ENCODE data around the gene RANBP1.

RANBP1 gene

GRCh38 chr22:20087319-20088262 is 28.3 kb upstream of the RANBP1 start:
- H3K27me3 ChIP-seq (ENCODE audit: insufficient read depth, low read depth, severe bottlenecking) = no peaks in the 10 kb centered on the region
- no peak overlapping the region for H3K4me3 ChIP-seq (ENCODE audit: low read depth, low read length)
- H3K36me3 ChIP-seq = peaks cover 96% of the 10 kb centered on the region
- no peaks in the 10 kb centered on the region for H3K9me3 ChIP-seq (ENCODE audit: severe bottlenecking)
- H3K27ac ChIP-seq = no peak overlapping the region
- no peak for DNase-seq
- TF ChIP-seq CTCF (IDR thresholded peaks at IDR 0.05; ENCODE audit: low read depth, low read length) = no peak

- no peak overlapping the region for H3K27ac ChIP-seq
- no peak for TF ChIP-seq CTCF (IDR thresholded peaks at IDR 0.05; ENCODE audit: low read depth, low read length)
- H3K27me3 ChIP-seq (ENCODE audit: insufficient read depth, low read depth, severe bottlenecking) = no peaks in the 10 kb centered on the region
- no peaks in the 10 kb centered on the region for H3K9me3 ChIP-seq (ENCODE audit: severe bottlenecking)
- H3K4me3 ChIP-seq (ENCODE audit: low read depth, low read length) = no peak overlapping the region
- no peak for DNase-seq
- H3K36me3 ChIP-seq = peaks cover 96% of the 10 kb centered on the region
Observed at GRCh38 chr22:20088263-20088648, 27.6 kb upstream of the RANBP1 start.

- H3K36me3 ChIP-seq = peaks cover 98% of the 10 kb centered on the region
- H3K9me3 ChIP-seq (ENCODE audit: severe bottlenecking) = no peaks in the 10 kb centered on the region
- H3K27me3 ChIP-seq (ENCODE audit: insufficient read depth, low read depth, severe bottlenecking) = no peaks in the 10 kb centered on the region
- TF ChIP-seq CTCF (IDR thresholded peaks at IDR 0.05; ENCODE audit: low read depth, low read length) = no peak
- H3K4me3 ChIP-seq (ENCODE audit: low read depth, low read length) = no peak overlapping the region
- DNase-seq = no peak
- H3K27ac ChIP-seq = no peak overlapping the region
Observed at GRCh38 chr22:20089226-20089976, 26.5 kb upstream of the RANBP1 start.

- DNase-seq = no peak
- no peak overlapping the region for H3K4me3 ChIP-seq (ENCODE audit: low read depth, low read length)
- no peak for TF ChIP-seq CTCF (IDR thresholded peaks at IDR 0.05; ENCODE audit: low read depth, low read length)
- no peaks in the 10 kb centered on the region for H3K9me3 ChIP-seq (ENCODE audit: severe bottlenecking)
- H3K36me3 ChIP-seq = peaks cover 100% of the 10 kb centered on the region
- H3K27me3 ChIP-seq (ENCODE audit: insufficient read depth, low read depth, severe bottlenecking) = no peaks in the 10 kb centered on the region
- H3K27ac ChIP-seq = no peak overlapping the region
Observed at GRCh38 chr22:20089977-20090729, 25.8 kb upstream of the RANBP1 start.

GRCh38 chr22:20090730-20091240 is 25.1 kb upstream of the RANBP1 start:
- no peak for TF ChIP-seq CTCF (IDR thresholded peaks at IDR 0.05; ENCODE audit: low read depth, low read length)
- H3K36me3 ChIP-seq = peaks cover 100% of the 10 kb centered on the region
- no peaks in the 10 kb centered on the region for H3K9me3 ChIP-seq (ENCODE audit: severe bottlenecking)
- no peak for DNase-seq
- H3K4me3 ChIP-seq (ENCODE audit: low read depth, low read length) = no peak overlapping the region
- no peaks in the 10 kb centered on the region for H3K27me3 ChIP-seq (ENCODE audit: insufficient read depth, low read depth, severe bottlenecking)
- H3K27ac ChIP-seq = no peak overlapping the region

Data from WERI-Rb-1 (cell line).